Right lung (tissue), 10 donors: Measurements from ENCODE around the gene FCHO2. TPM values are rescaled to one million over a fixed set of nuclear protein-coding genes. Genes with fewer than 3 reads are reported as not detected.
"Not testable (repeated sequence)": the region's sequence is repeated elsewhere in the genome, so short reads cannot be mapped to it uniquely, and the experiment has no call there.

ENCODE experiments used
- DNase-seq, 2 donors: peaks; one replicate each; pipeline ENCODE4 v3.0.0-alpha.2; 2013
- long read RNA-seq, 8 donors: transcript quantifications; one replicate each; lab custom pipeline, GENCODE V29; 2026
- polyA plus RNA-seq, 5 donors: library from polyadenylated mRNA; unstranded; fragments of 120-200 nt; gene quantifications; one replicate each; pipeline versions ENCODE4 v1.2.1 to v1.2.3, GENCODE V29; 2013; ENCODE audit warnings: inconsistent platforms in 1 of 5, low replicate concordance in 1 of 5; ENCODE audit not compliant: insufficient read length in 5 of 5, insufficient read depth in 1 of 5

The FCHO2 gene, protein sequence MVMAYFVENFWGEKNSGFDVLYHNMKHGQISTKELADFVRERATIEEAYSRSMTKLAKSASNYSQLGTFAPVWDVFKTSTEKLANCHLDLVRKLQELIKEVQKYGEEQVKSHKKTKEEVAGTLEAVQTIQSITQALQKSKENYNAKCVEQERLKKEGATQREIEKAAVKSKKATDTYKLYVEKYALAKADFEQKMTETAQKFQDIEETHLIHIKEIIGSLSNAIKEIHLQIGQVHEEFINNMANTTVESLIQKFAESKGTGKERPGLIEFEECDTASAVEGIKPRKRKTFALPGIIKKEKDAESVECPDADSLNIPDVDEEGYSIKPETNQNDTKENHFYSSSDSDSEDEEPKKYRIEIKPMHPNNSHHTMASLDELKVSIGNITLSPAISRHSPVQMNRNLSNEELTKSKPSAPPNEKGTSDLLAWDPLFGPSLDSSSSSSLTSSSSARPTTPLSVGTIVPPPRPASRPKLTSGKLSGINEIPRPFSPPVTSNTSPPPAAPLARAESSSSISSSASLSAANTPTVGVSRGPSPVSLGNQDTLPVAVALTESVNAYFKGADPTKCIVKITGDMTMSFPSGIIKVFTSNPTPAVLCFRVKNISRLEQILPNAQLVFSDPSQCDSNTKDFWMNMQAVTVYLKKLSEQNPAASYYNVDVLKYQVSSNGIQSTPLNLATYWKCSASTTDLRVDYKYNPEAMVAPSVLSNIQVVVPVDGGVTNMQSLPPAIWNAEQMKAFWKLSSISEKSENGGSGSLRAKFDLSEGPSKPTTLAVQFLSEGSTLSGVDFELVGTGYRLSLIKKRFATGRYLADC
- polyA plus RNA-seq = 10 to 100 TPM; 18.7 to 34.2 (median 29.4) TPM
- long read RNA-seq, donor 1, partial matches to known transcripts = 6 of 6 reads
- long read RNA-seq, donor 1, other reads (novel, unspliced or antisense) = 0 of 6 reads
- long read RNA-seq, donor 2 = 0 reads
- long read RNA-seq, donor 3 = 0 reads
- long read RNA-seq, donor 4 = 0 reads
- long read RNA-seq, donor 5, partial matches to known transcripts = 5 of 5 reads
- long read RNA-seq, donor 5, other reads (novel, unspliced or antisense) = 0 of 5 reads
- long read RNA-seq, donor 6 = 0 reads
- long read RNA-seq, donor 7 = 0 reads
- long read RNA-seq, donor 8 = 0 reads

GRCh38 chr5:72955768-72956323, at the start of gene FCHO2:
TSS of gene FCHO2 (plus strand) at chr5:72956041. CDS start at chr5:72956097, 56 bp downstream.
- peak; percentile 98 for DNase-seq

GRCh38 chr5:72906806-72907205, 49.0 kb upstream of the FCHO2 start:
- no peak for DNase-seq

DNA sequence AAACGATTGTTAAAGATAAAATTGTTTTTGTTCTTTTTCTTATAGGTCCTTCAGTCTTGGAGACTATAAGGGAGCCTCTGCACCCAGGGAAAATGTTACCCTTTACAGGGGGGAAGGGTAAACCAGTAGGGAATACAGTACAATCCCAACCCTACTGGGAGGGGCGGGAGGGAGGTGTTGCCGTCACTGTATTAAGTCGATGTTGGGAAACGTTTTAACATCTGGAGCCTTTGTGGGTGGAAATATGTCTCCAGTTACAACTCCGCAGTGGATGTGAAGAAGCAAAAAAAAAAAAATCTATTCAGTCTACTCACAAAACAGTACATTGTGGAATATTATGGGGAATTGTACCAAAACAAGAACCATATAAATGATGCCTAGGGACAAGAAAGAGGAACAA, 47.2 kb upstream of the FCHO2 start:
- no peak for DNase-seq

GRCh38 chr5:72917371-72917776, 38.5 kb upstream of the FCHO2 start:
- no peak for DNase-seq

GRCh38 chr5:72920690-72921502, 34.9 kb upstream of the FCHO2 start:
- peak in 1 of 2 donors; percentile 11 for DNase-seq

DNA sequence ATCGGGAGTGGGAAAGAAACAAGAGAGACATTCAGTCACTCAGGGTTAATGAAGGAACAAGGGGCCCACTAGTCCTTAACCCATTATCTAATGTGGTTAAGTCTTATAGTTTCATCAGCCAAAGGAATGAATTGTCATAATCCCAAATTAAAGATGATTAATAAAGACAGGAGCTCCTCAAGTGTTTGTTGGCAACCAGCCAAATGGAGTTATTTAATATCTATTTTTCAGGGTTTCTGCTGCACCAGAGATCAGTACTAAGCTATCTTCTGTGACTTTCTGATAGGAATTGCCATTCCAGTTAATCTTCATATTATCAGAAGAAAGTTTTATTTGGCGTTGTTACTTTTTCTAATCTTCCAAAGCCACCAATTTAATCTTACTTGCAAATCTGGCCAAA, 34.0 kb upstream of the FCHO2 start:
- DNase-seq = no peak

GRCh38 chr5:72922422-72922821, 33.4 kb upstream of the FCHO2 start:
- DNase-seq = no peak

DNA sequence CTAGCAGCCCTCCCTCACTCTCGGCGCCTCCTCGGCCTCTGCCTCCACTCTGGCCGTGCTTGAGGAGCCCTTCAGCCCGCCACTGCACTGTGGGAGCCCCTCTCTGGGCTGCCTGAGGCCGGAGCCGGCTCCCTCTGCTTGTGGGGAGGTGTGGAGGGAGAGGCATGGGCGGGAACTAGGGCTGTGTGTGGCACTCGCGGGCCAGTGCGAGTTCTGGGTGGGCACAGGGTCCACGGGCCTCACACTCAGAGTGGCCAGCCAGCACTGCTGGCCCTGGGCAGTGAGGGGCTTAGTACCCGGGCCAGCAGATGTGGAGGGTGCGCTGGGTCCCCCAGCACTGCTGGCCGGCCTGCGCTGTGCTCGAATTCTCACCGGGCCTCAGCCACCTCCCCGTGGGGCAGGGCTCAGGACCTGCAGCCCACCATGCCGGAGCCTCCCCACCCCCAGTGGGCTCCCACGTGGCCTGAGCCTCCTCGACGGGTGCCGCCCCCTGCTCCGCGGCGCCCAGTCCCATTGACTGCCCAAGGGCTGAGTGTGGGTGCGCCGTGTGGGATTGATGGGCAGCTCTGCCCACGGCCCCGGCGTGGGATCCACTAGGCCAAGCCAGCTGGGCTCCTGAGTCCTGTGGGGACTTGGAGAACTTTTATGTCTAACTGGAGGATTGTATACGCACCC, 30.4 kb upstream of the FCHO2 start:
- DNase-seq = no peak

GRCh38 chr5:72932686-72933085, 23.2 kb upstream of the FCHO2 start:
- not testable (repeated sequence) for DNase-seq

DNA sequence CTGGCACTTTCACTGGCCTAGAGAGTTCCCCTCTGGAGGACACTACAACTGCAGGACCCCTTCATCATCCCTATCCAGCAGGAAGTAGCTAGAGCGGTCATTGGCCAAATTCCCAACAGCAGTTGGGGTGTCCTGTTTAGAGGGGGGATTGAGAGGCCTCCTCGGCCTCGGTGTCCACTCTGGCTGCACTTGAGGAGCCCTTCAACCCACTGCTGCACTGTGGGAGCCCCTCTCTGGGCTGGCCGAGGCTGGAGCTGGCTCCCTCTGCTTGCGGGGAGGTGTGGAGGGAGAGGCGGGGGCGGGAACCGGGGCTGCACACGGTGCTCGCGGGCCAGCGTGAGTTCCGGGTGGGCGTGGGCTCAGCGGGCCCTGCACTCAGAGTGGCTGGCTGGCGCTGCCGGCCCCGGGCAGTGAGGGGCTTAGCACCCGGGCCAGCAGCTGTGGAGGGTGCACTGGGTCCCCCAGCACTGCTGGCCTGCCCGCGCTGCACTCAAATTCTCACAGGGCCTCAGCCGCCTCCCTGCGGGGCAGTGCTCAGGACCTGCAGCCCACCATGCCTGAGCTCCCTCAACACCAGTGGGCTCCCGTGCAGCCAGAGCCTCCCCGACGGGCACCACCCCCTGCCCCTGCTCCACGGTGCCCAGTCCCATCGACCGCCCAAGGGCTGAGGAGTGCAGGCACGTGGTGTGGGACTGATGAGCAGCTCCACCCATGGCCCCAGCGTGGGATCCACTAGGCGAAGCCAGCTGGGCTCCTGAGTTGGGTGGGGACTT, 20.7 kb upstream of the FCHO2 start:
- DNase-seq = not testable (repeated sequence)

DNA sequence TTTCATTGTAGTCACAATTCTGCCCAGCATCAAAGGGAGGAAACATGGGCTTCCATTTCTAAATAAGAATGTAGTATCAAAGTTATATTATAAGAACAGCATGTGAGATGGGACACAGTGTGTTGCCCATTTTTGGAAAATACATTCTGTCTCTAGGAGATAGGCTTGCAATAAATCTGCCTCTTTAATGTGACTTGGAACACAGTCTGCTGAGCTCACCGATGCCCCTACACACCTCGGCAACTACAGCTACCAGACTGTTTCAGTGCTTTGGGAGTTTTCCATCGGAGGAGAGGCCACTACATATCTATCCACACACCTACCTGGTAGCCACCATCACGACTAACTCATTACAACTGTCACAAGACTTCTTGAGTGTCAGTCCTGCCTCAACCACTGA, 18.9 kb upstream of the FCHO2 start:
- DNase-seq = no peak

DNA sequence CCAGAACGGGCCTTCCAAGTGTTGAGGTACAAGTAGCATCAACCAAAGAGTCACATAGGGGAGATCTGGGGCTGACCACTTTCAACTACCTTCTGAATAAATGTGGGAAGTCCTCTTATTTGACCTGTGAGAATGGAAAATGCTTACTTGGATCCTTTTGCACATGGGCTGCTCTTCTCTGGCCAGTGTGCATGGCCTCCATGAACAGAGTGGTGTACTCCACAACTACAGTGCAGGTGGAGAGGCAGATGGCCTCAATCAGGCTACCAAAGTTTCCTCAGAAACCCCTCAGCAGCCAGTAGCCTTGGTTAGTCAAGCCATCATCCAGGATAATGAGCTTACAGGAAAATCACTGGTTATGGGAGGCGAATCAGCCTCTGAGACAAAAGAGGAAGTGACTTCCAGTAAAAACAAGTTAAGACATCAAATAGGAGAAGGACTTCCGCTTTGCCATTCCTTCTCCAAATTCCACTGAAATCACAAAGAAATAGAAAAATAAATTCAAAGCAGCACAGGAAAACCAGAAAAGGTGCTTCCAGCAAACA, 18.3 kb upstream of the FCHO2 start:
- no peak for DNase-seq

GRCh38 chr5:72938206-72938605, 17.6 kb upstream of the FCHO2 start:
- DNase-seq = no peak

DNA sequence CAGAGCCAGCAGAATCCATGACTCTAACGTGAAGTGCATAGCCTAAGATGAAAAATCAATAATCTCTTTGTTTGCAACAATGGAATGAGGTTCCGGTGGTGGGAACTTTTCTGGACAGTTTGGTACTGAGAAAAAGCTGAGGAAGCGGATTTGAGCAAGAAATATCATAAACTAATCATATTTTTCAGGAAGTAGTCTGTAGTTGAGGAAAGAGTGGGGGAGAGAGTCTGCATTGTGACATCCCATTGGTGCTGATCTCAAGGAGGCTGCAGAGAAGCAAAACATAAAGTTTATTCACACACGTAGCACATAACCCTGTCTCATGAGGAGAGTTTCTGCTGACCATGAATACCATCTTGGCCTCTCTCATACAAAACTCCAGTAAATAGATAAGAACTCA, 15.8 kb upstream of the FCHO2 start:
- no peak for DNase-seq

- DNase-seq = no peak
Measured at GRCh38 chr5:72943307-72943706, 12.5 kb upstream of the FCHO2 start.

GRCh38 chr5:72947498-72947897, 8.3 kb upstream of the FCHO2 start:
- no peak for DNase-seq

DNA sequence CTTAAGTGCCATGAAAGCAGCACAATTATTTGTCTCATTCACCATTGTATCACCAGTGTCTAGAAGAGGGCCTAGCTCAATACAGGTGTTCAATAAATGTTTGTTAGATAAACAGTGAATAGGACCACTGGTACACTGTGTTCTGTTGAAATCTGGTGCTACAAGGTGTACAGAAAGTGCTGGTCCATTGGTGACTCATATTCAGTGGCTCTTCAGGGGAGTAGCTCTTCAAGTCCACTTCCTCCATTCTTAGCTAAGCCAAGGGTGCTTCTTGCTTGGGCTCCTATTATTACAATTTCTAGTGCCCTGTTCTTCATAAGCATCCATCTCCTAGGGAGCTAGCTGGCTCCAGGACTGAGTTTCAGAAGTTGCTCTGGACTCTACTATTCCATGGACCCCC, 6.4 kb upstream of the FCHO2 start:
- DNase-seq = no peak

DNA sequence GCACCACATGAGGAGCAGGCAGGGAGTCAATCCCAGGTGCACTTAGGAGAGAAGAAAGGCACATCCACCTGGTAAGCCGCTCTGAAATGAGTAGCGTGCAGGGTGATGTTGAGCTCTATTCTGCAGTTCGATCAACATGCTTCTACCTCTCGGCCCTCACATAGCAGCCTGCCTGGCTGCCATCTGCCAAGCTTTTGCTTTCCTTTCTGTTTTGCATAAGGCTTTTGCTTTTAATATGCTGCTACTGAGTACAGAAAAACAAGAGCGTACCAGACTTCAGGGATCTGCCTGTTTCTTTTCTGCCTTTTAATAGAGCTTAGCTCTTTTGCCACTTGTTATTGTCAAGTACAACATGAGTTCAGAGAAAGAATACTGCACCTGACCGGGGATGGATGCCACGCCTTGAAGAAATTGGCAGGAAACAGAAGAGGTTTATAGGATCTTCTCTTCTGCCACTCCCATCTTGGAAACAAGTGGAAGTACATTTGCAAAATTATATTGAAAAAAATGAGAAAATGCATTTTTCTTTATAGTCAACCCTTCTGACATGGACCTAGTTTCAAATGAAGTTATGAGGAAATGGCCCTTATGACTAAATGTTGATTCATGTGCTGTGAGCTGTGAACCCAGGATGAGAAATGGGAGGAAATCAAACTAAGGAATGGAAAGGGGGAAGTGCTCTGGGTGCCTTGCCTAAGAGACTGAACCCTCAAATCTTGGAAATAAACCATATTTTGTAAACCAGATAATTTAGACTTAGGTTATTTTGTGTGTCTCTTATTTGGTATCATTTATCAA, 4.0 kb upstream of the FCHO2 start:
- no peak for DNase-seq
